ENCODE results near the gene PCNX2. TPM values are rescaled to one million over a fixed set of nuclear protein-coding genes. Genes with fewer than 3 reads are reported as not detected.

The PCNX2 gene
- polyA plus RNA-seq, 4 donors: 10.3 to 13.1 (median 12.5) TPM

DNA sequence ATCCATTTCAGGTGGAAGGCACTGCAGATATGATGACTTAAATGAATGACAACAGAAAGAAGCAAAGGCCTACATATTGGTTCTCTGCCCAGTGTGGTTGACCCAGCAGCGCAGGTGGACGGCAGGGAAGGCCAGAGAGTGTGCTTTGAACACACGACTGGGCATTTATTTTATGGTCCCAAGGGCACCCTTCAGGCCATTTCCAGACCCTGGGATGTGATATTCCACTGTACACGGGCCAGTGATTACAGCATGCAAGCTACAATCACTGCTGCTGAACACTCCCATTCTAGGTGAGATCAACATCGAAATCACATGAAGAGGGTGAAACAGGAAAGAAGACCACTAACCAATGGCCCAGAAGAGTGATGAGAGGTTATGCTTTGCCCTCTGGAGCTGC, 33.8 kb downstream of the PCNX2 start:
- no peak for DNase-seq (ENCODE audit: low read depth in 4 of 4, low spot score in 3 of 4)

DNA sequence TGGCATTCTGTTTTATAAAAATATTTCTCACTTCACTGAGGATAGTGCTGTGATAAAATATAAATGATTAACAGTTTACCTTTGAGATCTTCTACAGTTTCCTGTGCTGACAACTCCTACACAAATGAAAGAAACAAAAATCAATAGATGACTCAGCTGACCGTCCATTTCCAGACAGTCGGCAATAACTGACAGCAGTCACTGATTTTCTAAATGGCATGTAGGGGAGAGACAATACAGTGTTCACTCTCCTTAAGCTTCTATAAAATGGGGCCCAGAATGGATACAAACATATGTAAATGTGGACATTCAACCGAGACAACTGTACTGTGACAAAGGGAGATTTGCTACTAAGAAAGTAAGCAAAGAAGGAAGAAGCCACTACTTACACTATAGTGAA, 34.3 kb downstream of the PCNX2 start:
- no peak for DNase-seq (ENCODE audit: low read depth in 4 of 4, low spot score in 3 of 4)

DNA sequence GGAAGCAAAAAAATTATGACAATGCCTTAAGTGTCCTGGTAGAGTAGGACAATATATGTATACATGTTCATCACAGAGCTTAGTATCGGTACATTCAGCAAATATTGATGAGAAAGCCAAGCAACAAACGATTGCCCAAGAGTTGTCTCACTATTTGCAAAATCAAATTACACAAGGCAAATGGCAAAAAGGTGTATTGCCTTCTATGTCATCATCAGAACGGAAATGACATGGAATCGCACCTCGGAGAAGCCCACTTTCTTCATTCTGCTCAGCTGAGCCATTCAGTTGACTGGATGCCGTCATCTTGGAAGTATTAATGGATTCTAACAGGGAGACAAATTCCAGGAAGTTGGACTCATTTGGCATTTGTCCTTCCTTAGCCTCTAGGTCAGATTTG, 37.7 kb downstream of the PCNX2 start:
- DNase-seq (ENCODE audit: low read depth in 4 of 4, low spot score in 3 of 4): no peak

DNA sequence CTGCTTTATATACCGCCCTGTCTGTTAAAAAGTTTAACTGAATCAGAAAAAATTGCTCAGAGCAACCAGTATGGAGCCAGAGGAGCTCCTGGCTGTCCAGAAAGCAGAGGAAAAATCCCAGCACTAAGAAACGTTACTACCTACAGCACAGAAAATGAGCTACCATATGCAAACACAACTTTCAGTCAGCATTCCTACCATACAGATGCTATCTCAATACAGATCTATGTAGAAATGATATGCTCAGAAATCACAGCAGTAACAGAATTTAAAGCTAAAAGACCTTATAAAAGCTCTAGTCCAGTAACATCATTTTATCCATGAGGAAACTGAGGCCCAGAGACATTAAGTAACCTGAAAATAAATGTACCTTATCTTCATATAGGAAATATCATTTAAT, 38.7 kb downstream of the PCNX2 start:
- DNase-seq (ENCODE audit: low read depth in 4 of 4, low spot score in 3 of 4): no peak

DNA sequence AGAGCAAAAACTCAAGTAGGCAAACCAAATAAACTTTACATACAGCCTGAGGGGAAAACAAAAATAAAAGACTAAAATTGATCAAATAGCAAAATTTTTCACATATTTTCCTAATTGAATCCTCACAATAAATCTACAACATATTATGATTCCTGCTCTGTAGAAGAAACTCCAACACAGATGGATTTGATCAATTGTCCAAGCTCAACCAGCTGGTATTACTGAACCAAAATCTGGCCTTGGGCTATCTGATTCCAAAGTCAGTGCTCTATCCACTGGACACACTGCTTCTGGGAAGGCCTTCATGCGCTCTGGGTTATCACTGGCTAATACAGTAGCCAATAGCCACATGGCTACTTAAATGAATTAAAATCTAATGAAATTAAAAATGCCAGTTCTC, 39.3 kb downstream of the PCNX2 start:
- no peak for DNase-seq (ENCODE audit: low read depth in 4 of 4, low spot score in 3 of 4)

DNA sequence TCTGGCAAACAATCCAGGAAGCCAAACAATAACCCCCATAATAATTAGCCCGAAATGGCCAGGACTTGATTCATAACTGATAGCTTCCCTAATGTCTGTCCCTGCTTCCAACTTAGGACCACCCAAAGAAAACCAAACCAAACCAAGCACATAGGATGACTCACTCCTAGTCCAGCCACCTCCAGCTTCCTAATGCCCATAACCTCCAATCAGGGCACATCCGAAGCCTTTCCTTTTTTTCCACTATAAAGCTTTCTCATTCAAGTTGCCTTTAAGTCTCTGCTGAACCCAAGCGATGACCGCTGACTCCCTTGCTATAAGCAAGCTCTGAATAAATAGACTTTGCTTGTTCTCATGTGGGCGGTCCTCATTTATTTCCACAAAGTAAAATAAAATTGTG, 40.4 kb downstream of the PCNX2 start:
- no peak for DNase-seq (ENCODE audit: low read depth in 4 of 4, low spot score in 3 of 4)

DNA sequence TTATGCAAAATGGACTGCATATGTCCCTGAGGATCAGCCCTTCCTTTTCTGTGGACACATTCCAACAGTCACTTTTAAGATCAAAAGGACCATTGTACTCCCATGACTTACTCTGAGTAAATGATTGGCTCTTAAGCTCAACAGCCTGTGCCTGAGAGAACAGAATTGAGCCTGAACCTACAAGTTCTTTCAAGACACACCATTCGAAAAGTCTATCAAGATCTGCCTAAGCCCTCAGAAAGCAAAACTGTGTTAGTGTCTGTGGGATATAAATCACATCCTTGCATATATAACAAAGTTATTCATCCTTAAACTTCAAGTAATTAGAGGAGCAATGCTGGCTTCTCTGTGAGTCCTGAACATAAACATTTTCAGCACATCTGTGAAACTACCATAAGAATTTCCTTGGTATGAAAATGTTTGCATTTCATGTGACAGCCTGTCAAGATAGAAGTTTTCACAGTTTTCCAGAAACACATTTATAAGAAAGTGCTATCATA, 41.6 kb downstream of the PCNX2 start:
- DNase-seq (ENCODE audit: low read depth in 4 of 4, low spot score in 3 of 4): peak in 1 of 4 donors; percentile 28

DNA sequence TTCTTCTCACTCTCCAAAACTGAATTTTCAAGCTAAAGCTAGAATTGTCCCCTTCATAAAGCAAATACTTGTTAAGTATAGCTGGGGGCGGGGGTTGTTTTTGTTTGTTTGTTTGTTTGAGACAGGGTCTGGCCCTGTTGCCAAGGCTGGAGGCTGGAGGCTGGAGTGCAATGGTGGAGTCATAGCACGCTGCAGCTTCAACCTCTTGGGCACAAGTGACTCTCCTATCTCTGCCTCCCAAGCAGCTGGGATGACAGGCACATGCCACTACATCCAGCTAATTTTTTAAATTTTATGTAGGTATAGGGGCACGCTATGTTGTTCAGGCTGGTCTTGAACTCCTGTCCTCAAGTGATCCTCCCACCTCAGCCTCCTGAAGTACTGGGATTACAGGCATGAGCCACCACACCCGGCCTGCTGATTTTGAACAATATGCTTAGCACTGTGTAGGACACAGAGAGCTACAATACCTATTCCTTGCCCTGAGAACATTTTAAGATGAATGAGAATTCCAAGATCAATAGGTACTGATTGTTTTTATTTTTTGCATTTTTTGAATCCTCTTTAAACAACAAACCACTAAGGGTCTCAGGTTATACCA, 42.2 kb downstream of the PCNX2 start:
- DNase-seq (ENCODE audit: low read depth in 4 of 4, low spot score in 3 of 4): no peak

DNA sequence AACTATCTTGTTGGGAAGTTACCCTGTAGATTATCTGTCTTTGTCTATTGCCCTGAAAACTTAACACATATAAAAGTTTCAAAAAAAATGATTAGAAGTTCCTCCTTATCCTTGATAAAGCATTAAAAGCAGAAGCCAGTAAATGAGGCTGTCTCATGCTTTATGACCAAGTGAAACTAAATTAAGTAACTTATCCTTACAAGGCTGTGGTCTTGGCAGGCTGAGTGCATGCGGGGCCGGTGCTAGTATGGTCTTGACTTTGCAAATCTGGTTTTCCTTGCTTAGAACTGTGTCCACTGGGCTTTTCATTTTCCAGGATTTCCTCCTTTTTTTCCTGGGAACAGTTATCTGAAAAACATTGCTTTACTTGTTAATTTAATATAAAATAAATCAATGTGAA, 43.1 kb downstream of the PCNX2 start:
- DNase-seq (ENCODE audit: low read depth in 4 of 4, low spot score in 3 of 4): no peak

DNA sequence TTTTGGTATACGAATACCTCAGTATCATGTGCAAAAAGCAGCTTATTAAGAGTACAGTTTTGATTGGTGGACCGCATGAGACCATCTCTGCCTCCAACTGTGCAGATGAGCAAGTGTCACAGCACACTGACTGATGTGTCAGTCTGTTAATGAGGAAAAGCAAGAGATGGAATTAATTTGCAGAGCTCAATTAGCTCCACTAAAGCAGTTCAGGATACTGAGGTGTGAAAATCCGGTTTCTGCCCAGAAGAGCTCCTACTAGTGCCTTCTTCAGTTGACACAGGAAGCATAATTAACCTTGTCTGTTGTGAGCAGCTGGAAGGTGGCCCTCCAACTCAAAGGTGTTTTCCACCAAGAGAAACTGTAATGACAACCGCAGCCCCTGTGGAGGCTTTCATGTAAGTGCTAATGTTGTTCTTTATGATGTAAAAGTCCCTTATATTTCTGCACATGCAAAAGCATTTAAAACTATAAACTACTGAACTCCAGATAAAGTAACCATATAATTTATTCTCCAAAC, 44.3 kb downstream of the PCNX2 start:
- DNase-seq (ENCODE audit: low read depth in 4 of 4, low spot score in 3 of 4): no peak

DNA sequence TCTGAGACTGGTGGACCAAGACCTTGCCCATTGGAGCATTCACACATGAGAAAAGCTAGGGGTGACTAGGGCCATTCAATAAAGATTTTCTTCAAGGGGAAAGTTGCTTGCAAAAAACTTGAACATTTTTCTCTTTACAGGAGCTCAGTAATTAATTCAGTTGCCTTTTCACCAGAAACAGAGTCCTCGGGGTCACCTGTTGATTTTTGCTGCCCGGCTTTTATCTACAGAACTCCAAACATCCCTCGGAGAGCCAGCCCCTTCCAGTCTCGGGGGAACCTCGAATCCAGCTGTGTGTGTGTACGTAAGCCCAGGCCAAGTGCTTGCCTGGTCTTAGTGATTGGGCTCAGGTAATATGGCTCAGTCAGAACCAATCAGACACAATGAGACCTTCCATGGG, 47.5 kb downstream of the PCNX2 start:
- DNase-seq (ENCODE audit: low read depth in 4 of 4, low spot score in 3 of 4): no peak

DNA sequence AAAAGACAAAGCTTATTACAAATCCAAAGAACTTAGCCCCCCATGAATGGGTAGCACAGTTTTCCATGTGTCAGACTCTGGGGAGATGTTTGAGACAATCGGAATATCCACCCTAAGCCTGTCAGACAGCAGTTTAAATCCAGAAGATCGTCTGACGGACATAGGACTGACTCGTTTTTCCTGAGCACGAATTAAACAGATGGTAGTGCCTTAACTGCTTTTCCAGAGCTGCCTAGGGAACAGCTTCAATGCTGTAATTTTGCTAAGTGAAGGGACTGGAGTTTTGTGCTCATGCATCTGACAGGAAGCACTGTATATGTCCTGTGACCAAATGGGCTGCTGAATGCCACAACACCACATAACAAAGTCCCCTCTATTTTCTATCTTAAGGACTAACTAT, 48.6 kb downstream of the PCNX2 start:
- DNase-seq (ENCODE audit: low read depth in 4 of 4, low spot score in 3 of 4): no peak

DNA sequence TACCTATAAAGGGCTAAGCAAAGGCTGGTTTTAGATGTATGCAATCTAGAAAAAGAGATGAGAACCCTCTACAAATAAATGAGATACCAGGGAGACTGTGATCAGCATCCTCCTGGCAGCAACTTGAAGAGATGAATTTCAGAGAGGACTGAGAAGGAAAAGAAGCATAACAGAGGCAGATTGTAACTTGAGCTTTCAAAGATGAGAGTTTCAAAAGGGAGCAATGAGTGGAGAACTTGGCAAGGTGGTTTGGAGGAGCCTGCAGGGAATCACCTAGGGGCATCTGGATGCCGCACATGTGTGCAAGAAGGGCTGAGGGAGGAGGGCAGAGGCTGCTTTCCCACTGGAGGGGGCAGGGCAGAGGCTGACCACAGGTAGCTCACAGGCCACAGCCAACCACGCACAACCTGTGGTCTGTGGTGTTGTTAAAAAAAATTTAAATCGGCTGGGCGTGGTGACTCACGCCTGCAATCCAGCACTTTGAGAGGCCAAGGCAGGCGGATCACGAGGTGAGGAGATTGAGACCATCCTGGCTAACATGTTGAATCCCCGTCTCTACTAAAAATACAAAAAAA, 50.2 kb downstream of the PCNX2 start:
- no peak for DNase-seq (ENCODE audit: low read depth in 4 of 4, low spot score in 3 of 4)

DNA sequence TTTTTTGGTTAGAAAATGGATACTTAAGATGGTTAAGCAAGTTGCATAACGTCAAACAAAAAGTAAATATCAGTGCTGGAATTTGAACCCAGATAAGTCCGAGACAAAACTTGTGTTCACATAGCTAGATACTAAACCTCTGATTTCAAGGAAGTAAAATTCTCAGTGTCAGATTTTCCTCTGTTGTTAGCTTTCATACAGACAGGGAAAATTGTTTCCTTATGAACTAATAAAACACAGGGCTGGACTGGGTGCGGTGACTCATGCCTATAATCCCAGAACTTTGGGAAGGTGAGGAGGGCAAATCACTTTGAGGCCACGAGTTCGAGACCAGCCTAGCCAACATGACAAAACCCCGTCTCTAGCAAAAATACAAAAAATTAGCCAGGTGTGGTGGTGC, 51.3 kb downstream of the PCNX2 start:
- no peak for DNase-seq (ENCODE audit: low read depth in 4 of 4, low spot score in 3 of 4)

DNA sequence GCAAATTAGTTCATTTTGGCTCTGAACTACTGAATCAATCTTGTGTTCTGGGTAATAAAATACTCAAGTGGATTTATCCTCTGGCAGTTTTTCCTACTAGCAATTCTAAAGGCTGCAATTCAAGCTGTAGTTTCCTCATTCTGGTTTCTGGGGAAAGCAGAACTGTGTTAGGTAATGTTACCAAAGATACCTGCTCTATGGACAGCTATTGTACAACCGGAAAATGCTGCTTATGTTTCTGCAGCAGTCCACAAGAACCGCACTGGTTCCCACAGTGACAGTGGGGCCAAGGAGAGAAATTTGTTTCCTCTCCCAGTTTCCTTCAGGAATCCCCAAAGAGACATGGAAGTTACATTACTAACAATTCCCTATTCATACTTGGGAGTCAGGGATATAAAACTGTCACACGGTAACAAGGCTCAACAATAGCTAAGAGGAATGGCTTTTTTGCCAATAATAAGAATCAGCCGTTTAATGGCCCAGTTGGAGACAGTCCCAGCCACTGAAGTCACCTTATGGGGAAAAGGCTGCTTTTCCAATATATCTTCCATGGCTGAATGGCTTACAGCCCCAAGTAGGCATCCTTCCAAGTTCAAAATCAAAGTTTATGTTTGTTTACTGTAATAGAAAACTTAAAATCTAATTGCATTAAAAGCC, 52.6 kb downstream of the PCNX2 start:
- no peak for DNase-seq (ENCODE audit: low read depth in 4 of 4, low spot score in 3 of 4)

DNA sequence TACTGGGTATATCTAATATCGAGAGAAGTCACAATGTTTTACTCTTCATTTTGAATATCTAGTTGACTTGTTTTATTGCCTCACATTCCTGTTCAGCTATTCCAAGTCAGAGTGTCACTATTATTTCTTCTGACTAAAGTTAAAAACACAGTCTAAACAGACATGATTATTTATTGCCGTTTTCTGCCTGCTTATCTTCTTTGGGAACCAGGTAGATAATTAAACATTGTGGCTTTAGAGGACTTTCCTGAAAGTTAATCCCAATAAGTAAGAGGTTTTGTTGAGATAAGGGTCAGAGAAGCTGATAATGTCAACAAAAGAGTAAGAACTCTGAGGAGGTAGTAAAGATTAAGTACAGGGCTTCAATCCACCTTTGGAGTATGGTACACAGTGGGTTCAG, 53.8 kb downstream of the PCNX2 start:
- DNase-seq (ENCODE audit: low read depth in 4 of 4, low spot score in 3 of 4): no peak

DNA sequence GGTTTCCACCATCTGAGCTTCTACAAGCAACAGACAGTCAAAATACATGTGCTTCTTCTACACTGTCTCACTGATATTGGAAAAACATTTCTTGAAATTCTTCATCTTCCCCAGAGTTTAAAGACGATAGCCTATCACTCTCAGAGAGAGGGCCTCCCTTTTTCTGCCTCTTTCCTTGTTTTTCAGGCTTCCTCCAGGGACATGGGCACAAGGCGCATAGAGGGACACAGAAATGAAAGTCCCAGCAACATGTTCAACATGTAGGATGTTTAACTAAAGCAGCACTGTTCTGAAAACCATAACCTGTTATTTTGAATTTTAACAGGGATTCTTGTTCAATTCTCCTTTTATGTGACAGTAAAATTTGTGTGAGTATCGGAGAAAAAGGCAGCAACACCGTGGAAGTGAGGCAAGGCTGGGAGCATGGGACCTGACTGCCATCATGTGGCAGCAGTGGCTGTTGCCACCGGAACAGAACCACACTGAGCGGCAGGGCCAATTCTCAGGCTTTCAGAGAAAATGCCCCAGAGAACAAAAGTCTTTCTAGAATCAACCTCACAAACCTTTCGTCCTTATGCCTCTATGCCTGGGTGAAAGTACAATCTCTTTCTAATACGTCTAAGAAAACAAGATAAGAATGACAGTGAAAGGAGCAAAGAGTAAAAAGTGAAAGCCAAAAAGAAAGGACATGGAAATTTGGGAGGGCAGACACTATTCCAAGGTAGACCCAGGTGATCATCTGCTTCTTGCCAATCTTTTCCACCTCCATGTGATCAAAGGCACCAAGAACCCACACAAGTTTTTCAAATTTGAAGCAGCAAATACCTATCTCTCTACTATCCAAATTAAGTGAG, 54.5 kb downstream of the PCNX2 start:
- DNase-seq (ENCODE audit: low read depth in 4 of 4, low spot score in 3 of 4): peak in 2 of 4 donors; percentile 40 to 58

DNA sequence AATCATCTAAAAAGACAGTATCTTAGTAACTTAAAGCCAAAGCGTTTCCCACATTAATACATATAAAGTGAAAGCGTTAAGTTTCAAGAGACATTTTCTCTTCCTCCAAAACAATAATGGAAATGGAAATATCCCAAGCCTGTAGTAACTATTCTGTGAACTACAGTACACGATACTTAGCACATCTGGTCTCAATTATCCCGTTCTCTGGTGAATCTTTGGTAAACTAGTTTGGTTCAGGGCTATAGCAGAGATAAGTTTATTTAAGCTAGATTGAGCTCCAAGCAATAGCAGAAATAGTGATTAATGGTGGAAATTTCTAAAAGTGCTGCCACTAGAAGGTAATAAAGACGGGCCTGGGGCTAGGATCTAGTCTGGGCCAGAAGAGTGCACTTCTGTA, 55.2 kb downstream of the PCNX2 start:
- DNase-seq (ENCODE audit: low read depth in 4 of 4, low spot score in 3 of 4): no peak

DNA sequence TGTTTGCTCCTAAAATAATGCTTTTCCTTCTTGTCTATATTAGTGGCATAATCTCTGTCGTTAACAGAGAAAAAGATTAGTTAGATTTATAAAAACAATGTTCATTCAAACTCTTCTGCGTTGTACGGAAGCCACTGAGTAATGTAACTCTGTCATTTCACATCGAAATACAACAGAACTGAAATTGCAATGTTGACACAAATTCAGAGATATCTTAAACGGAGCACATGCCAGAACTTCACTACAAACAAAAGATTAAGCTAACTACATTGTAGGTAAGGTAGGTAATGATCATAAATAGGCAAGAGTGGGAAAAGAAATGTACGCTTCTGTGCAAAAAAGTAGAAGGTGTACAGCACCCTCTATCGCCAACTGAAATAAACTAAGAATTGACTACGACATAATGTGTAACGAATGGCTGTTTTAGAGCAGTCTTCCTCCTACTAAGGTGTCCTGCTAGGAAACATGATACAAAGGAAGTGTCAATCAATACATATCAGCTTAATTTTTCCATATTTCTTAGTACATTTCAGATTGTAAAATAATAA, 56.6 kb downstream of the PCNX2 start:
- DNase-seq (ENCODE audit: low read depth in 4 of 4, low spot score in 3 of 4): no peak

DNA sequence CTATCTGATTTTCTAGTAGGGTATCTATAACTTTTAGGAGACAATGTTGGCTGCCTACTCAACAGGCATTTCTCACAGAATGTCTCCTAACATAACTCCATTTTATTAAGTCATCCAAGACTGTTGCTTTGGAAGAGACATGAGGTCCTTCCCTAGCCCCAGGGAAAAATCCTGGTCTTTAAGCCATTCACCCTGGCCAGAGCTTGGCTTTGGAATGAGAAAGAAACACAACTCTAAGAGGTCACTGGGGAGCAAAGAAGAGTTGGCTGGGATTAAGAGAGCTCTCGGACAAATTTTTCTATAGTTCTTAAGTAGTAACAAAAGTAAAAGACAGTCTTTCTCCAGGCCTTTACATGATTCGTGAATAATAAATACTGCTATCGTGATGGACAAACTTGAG, 57.9 kb downstream of the PCNX2 start:
- DNase-seq (ENCODE audit: low read depth in 4 of 4, low spot score in 3 of 4): no peak

DNA sequence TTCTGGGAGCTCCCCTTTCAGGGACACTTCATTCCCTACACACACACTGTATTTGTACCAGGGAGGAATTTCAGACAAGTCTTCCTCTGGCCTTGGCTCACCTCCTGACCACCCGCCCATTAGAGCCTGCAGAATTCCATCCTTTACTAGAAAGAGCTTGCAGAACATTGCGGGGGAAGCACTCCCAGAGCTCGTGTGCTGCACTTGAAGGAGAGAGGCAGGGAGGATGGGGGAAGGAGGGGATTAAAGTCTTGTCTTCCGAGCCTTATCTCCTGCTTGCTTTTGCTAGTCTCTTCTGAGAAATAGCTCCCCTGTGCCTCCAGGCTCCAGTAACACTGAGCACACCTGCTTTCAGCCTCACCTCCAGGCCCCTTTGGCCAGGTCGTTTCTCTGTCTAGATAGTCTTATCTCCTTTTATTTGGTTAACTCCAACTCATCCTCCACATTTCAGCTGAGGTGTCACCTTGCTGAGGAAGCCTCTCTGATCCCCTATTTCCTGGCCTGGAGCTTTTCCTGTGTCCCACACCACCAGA, 62.0 kb downstream of the PCNX2 start:
- DNase-seq (ENCODE audit: low read depth in 4 of 4, low spot score in 3 of 4): no peak
